ENCODE results near the gene DNAAF8.

The DNAAF8 gene

DNA sequence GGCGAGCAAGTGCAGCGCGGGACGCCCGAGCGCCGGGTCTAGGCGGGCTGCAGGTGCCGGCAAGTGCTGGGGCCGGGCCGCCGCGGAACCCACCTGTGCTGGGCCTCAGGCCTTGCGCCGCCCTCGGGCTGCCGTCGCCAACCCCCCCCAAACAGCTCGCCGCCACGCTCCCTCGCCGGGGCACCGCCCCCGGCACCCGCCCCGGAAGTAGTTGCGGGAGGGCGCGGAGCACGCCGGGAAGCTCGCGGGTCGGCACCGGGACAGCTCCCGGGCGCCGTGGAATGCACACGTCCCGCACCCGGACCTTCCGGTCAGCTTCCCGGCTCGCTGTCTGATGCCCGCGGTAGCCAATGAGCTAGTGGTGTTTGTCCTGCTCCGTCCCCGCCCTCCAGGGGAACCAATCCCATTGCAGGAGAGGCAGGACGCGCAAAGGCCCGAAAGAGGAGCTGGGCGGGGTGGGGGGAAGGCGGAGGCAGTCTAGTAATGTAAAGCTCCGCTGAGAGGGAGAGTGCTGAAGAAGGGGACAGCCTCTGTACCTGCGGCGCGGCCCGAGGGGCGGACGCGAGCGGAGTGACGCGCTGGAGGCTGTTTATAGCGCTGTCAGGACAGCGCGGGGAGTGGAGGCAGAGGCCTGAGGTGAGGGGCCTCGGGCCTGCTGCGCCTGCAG lies at the start of gene DNAAF8, which contains the start of gene ANKS3:
Gene DNAAF8, plus strand, starts transcription at position 475 of the 667 bp plus-strand sequence. CDS start 1,978 bp downstream, outside the sequence.
Gene ANKS3, minus strand, starts transcription at position 209 of the 667 bp plus-strand sequence. CDS start 4,122 bp downstream, outside the sequence.
- Histone ChIP-seq H3K36me3 (ENCODE audit: control insufficient read depth in 1 of 2, insufficient read depth in 2 of 2, low read length in 2 of 2) (peaks cover 5 to 17% of the 10 kb centered on the region in 2 donors), H3K4me1 (ENCODE audit: control insufficient read depth in 1 of 2, insufficient read depth in 2 of 2, low read length in 2 of 2) (peaks cover 0 to 16% of the 10 kb centered on the region in 2 donors), H3K27ac (ENCODE audit: low read length) (peak within 1 kb of the TSS; percentile 71), H3K9me3 (ENCODE audit: control insufficient read depth in 1 of 2, low read length in 2 of 2) (no peaks in the 10 kb centered on the region), H3K27me3 (ENCODE audit: low read depth, low read length) (no peaks in the 10 kb centered on the region), H3K4me3 (ENCODE audit: low read depth in 1 of 2, low read length in 2 of 2) (peak within 1 kb of the TSS; percentile 90 to 100)

GRCh38 chr16:4684763-4685162 lies 49.6 kb upstream of the DNAAF8 start:
- Histone ChIP-seq H3K36me3 (ENCODE audit: control insufficient read depth in 1 of 2, insufficient read depth in 2 of 2, low read length in 2 of 2) (peaks cover 25 to 96% of the 10 kb centered on the region in 2 donors), H3K4me3 (ENCODE audit: low read depth in 1 of 2, low read length in 2 of 2) (no peak overlapping the region), H3K9me3 (ENCODE audit: control insufficient read depth in 1 of 2, low read length in 2 of 2) (no peaks in the 10 kb centered on the region), H3K27ac (ENCODE audit: low read length) (no peak overlapping the region), H3K27me3 (ENCODE audit: low read depth, low read length) (no peaks in the 10 kb centered on the region), H3K4me1 (ENCODE audit: control insufficient read depth in 1 of 2, insufficient read depth in 2 of 2, low read length in 2 of 2) (no peaks in the 10 kb centered on the region)

DNA sequence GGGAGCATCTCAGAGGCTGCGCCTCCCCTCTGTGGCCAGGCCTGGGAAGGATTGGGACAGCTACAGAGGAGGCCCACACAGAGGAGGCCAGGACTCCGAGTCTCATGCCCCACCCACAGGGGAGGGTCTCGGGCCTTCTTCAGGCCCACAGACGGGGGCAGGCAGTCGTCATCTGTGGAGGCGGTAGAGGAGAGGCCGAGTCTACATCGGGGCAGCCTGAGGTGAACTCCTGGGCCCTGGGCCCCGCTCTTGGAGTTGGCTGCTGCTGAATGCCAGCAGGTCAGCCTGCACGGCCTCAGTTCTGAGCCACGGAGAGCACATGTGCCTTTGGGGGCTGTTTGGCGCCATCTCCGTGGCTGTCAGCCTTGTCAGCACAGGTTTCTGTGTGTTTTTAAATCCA lies 49.0 kb upstream of the DNAAF8 start:
- Histone ChIP-seq H3K4me3 (ENCODE audit: low read depth in 1 of 2, low read length in 2 of 2) (no peak overlapping the region), H3K27ac (ENCODE audit: low read length) (no peak overlapping the region), H3K27me3 (ENCODE audit: low read depth, low read length) (no peaks in the 10 kb centered on the region), H3K4me1 (ENCODE audit: control insufficient read depth in 1 of 2, insufficient read depth in 2 of 2, low read length in 2 of 2) (no peaks in the 10 kb centered on the region), H3K9me3 (ENCODE audit: control insufficient read depth in 1 of 2, low read length in 2 of 2) (no peaks in the 10 kb centered on the region), H3K36me3 (ENCODE audit: control insufficient read depth in 1 of 2, insufficient read depth in 2 of 2, low read length in 2 of 2) (peaks cover 25 to 96% of the 10 kb centered on the region in 2 donors)

GRCh38 chr16:4685776-4686496 lies 48.4 kb upstream of the DNAAF8 start:
- no peak overlapping the region for H3K4me3 ChIP-seq (ENCODE audit: low read depth in 1 of 2, low read length in 2 of 2)
- H3K27ac ChIP-seq (ENCODE audit: low read length) = no peak overlapping the region
- no peaks in the 10 kb centered on the region for H3K27me3 ChIP-seq (ENCODE audit: low read depth, low read length)
- no peaks in the 10 kb centered on the region for H3K9me3 ChIP-seq (ENCODE audit: control insufficient read depth in 1 of 2, low read length in 2 of 2)
- no peaks in the 10 kb centered on the region for H3K4me1 ChIP-seq (ENCODE audit: control insufficient read depth in 1 of 2, insufficient read depth in 2 of 2, low read length in 2 of 2)
- peaks cover 25 to 92% of the 10 kb centered on the region in 2 donors for H3K36me3 ChIP-seq (ENCODE audit: control insufficient read depth in 1 of 2, insufficient read depth in 2 of 2, low read length in 2 of 2)

DNA sequence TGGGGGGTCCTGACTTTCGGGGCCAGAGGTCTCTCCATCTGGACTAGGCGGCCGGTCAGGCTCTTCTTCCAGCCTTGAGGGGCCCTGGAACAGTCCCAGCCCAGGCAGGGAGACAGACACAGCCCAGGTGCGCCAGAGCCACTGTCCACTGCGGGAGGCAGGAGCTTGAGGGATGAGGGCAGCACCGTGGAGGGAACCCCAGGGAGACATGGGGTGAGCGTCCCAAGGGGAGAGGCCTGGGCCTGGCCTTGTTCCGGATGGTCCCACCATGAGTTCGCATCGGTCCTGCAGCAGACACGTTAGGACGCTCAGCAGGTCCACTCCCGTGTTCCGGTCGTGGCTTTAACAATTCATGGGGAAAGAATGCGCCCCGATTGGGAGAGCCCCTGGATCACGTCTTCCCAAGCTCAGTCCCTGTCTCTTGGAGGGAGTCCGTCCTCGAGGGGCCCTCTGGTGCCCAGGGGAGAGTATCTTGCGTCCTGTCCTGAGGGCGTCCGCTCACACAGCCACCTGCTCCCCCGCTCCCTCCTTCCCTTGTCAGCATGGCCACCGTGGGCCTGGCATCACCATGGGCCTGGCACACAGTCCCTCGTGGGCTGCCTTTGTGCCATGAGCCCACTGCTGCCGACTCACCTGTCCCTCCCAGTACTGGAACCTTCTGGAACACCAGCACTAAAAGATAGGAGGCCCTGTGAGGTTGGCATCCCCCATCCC lies 47.7 kb upstream of the DNAAF8 start:
- Histone ChIP-seq H3K9me3 (ENCODE audit: control insufficient read depth in 1 of 2, low read length in 2 of 2) (no peaks in the 10 kb centered on the region), H3K27me3 (ENCODE audit: low read depth, low read length) (no peaks in the 10 kb centered on the region), H3K27ac (ENCODE audit: low read length) (no peak overlapping the region), H3K4me3 (ENCODE audit: low read depth in 1 of 2, low read length in 2 of 2) (no peak overlapping the region), H3K36me3 (ENCODE audit: control insufficient read depth in 1 of 2, insufficient read depth in 2 of 2, low read length in 2 of 2) (peaks cover 25 to 85% of the 10 kb centered on the region in 2 donors), H3K4me1 (ENCODE audit: control insufficient read depth in 1 of 2, insufficient read depth in 2 of 2, low read length in 2 of 2) (no peaks in the 10 kb centered on the region)

- Histone ChIP-seq H3K4me1 (ENCODE audit: control insufficient read depth in 1 of 2, insufficient read depth in 2 of 2, low read length in 2 of 2) (peaks cover 0 to 2% of the 10 kb centered on the region in 2 donors), H3K36me3 (ENCODE audit: control insufficient read depth in 1 of 2, insufficient read depth in 2 of 2, low read length in 2 of 2) (peaks cover 25 to 78% of the 10 kb centered on the region in 2 donors), H3K27ac (ENCODE audit: low read length) (no peak overlapping the region), H3K4me3 (ENCODE audit: low read depth in 1 of 2, low read length in 2 of 2) (no peak overlapping the region), H3K27me3 (ENCODE audit: low read depth, low read length) (no peaks in the 10 kb centered on the region), H3K9me3 (ENCODE audit: control insufficient read depth in 1 of 2, low read length in 2 of 2) (no peaks in the 10 kb centered on the region)
These were observed 46.9 kb upstream of the DNAAF8 start for GRCh38 chr16:4687416-4687815.

- Histone ChIP-seq H3K27ac (ENCODE audit: low read length) (no peak overlapping the region), H3K4me3 (ENCODE audit: low read depth in 1 of 2, low read length in 2 of 2) (no peak overlapping the region), H3K4me1 (ENCODE audit: control insufficient read depth in 1 of 2, insufficient read depth in 2 of 2, low read length in 2 of 2) (peaks cover 5 to 9% of the 10 kb centered on the region in 2 donors), H3K36me3 (ENCODE audit: control insufficient read depth in 1 of 2, insufficient read depth in 2 of 2, low read length in 2 of 2) (peaks cover 25 to 71% of the 10 kb centered on the region in 2 donors), H3K27me3 (ENCODE audit: low read depth, low read length) (no peaks in the 10 kb centered on the region), H3K9me3 (ENCODE audit: control insufficient read depth in 1 of 2, low read length in 2 of 2) (no peaks in the 10 kb centered on the region)
These were observed 46.2 kb upstream of the DNAAF8 start for GRCh38 chr16:4687946-4688673.

DNA sequence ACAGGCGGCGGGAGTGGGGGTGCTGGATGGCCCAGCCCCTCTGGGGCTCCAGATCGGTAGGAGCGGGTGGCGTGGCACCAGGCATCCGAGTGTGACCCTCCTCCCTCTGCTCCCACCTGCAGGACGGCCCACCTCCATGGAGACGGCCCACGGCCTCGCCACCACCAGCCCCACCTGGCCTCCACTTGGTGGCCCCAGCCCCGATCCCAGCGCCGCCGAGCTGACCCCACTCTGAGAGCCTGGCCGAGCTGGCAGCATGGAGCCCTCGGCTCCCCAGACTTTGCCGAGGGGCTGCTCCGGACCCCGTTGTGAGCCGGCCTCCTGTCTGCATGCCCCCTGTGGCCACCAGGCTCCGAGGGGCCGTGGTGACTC lies 45.7 kb upstream of the DNAAF8 start:
- H3K27ac ChIP-seq (ENCODE audit: low read length) = no peak overlapping the region
- peaks cover 5 to 9% of the 10 kb centered on the region in 2 donors for H3K4me1 ChIP-seq (ENCODE audit: control insufficient read depth in 1 of 2, insufficient read depth in 2 of 2, low read length in 2 of 2)
- H3K9me3 ChIP-seq (ENCODE audit: control insufficient read depth in 1 of 2, low read length in 2 of 2) = no peaks in the 10 kb centered on the region
- H3K4me3 ChIP-seq (ENCODE audit: low read depth in 1 of 2, low read length in 2 of 2) = no peak overlapping the region
- H3K36me3 ChIP-seq (ENCODE audit: control insufficient read depth in 1 of 2, insufficient read depth in 2 of 2, low read length in 2 of 2) = peaks cover 25 to 67% of the 10 kb centered on the region in 2 donors
- H3K27me3 ChIP-seq (ENCODE audit: low read depth, low read length) = no peaks in the 10 kb centered on the region

DNA sequence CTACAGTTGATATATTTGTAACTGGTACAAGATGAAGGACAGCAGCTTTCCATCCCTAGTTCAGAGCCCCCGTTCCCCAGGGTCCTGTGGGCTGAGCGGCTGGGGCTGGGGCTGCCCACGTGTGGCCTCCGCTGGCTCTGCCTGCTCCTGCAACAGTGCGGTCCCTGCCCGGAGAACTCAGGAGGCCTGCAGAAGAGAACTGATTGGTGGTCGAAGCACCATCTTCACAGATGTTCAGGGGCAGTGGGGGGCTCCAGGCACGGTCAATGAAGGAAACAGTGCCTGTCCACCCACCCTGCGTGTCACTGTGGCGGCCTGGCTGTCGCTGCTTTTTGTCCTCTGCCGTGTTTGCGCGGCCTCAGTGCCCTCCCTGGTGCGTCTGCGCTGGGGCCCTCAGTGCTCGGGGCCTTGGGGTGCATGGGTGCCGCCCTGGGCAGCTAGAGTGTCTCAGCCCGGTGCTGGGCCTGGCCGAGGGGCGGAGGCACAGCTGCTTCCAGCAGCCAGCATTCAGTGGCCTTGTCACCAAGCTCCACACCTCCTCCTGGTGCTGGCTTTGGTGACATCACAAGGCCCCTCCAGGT lies 45.2 kb upstream of the DNAAF8 start:
- H3K9me3 ChIP-seq (ENCODE audit: control insufficient read depth in 1 of 2, low read length in 2 of 2) = no peaks in the 10 kb centered on the region
- no peak overlapping the region for H3K27ac ChIP-seq (ENCODE audit: low read length)
- H3K36me3 ChIP-seq (ENCODE audit: control insufficient read depth in 1 of 2, insufficient read depth in 2 of 2, low read length in 2 of 2) = peaks cover 23 to 62% of the 10 kb centered on the region in 2 donors
- no peak overlapping the region for H3K4me3 ChIP-seq (ENCODE audit: low read depth in 1 of 2, low read length in 2 of 2)
- no peaks in the 10 kb centered on the region for H3K27me3 ChIP-seq (ENCODE audit: low read depth, low read length)
- peaks cover 5 to 9% of the 10 kb centered on the region in 2 donors for H3K4me1 ChIP-seq (ENCODE audit: control insufficient read depth in 1 of 2, insufficient read depth in 2 of 2, low read length in 2 of 2)

DNA sequence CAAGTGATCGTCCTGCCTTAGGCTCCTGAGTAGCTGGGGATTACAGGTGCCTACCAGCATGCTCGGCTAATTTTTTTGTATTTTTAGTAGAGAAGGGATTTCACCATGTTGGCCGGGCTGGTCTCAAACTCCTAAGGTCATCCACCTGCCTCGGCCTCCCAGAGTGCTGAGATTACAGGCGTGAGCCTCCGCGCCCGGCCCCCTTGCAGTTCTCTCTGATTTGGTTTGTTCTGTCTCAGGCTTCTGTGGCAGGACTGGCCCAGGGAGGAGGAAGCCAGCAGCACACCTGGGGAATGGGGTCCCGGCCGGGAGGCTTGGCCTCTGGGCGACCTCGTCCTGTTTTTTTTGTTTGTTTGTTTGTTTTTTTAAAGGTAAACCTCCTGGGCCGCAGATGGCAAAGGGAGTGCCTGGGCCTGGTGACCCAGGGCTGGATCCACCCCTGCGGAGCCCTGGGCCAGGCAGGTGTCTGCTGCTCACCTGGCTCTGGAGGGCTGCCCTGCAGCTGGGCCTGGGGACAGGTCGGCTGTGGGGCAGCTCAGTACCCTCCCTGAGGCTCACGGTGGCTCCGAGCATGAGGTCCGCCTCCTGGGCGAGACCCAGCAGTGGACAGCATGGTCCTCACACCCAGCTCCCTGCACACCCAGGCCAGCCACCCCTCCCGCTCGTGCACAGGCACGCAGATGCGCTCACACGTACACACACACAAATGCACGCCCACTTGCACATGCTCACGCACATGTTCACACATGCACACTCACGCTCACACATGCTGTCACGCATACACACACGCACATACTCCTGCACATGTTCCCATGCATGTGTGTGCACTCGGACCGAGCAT lies 44.3 kb upstream of the DNAAF8 start:
- H3K36me3 ChIP-seq (ENCODE audit: control insufficient read depth in 1 of 2, insufficient read depth in 2 of 2, low read length in 2 of 2) = peaks cover 14 to 53% of the 10 kb centered on the region in 2 donors
- no peak overlapping the region for H3K27ac ChIP-seq (ENCODE audit: low read length)
- H3K4me3 ChIP-seq (ENCODE audit: low read depth in 1 of 2, low read length in 2 of 2) = no peak overlapping the region
- H3K27me3 ChIP-seq (ENCODE audit: low read depth, low read length) = no peaks in the 10 kb centered on the region
- H3K9me3 ChIP-seq (ENCODE audit: control insufficient read depth in 1 of 2, low read length in 2 of 2) = no peaks in the 10 kb centered on the region
- peaks cover 5 to 17% of the 10 kb centered on the region in 2 donors for H3K4me1 ChIP-seq (ENCODE audit: control insufficient read depth in 1 of 2, insufficient read depth in 2 of 2, low read length in 2 of 2)
